ENCODE results near the gene SLC2A9.

DNA sequence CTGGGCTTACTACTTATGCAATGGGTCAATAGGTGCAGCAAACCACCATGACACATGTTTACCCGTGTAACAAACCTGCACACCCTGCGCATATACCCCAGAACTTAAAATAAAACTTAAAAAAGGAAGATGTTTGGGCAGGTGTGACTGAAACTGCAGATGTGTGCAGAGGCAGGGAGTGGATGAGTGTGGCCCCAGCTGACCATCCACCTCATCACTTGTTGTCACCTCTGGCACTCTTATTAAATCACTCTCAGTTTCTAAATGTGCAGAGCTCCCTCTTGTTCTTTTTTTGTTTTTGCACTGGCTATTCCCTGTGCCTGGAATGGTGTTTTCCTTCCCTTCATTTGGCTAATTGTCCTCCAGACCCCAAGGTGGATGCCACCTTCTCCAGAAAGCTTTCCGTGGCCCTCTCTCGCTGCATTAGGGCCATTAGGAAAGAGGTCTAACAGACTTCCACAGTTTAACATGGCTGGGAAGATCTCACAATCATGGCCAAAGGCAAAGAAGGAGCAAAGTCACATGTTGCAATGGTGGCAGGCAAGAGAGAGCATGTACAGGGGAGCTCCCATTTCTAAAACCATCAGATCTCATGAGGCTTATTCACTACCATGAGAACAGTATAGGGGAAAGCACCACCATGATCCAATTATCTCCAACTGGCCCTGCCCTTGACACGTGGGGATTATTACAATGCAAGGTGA, 58.5 kb downstream of the SLC2A9 start:
- TF ChIP-seq EZH2 (IDR thresholded peaks at IDR 0.05; ENCODE audit: insufficient read depth, low read length), result no peak
- TF ChIP-seq, protein P1, sequence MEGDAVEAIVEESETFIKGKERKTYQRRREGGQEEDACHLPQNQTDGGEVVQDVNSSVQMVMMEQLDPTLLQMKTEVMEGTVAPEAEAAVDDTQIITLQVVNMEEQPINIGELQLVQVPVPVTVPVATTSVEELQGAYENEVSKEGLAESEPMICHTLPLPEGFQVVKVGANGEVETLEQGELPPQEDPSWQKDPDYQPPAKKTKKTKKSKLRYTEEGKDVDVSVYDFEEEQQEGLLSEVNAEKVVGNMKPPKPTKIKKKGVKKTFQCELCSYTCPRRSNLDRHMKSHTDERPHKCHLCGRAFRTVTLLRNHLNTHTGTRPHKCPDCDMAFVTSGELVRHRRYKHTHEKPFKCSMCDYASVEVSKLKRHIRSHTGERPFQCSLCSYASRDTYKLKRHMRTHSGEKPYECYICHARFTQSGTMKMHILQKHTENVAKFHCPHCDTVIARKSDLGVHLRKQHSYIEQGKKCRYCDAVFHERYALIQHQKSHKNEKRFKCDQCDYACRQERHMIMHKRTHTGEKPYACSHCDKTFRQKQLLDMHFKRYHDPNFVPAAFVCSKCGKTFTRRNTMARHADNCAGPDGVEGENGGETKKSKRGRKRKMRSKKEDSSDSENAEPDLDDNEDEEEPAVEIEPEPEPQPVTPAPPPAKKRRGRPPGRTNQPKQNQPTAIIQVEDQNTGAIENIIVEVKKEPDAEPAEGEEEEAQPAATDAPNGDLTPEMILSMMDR (IDR thresholded peaks at IDR 0.05; ENCODE audit: insufficient read depth, low read depth, low read length), result no peak

Measured in astrocyte (in vitro differentiated cells and primary cell).